ENCODE results near the gene TMEM45B.

- TF ChIP-seq CTCF (IDR thresholded peaks at IDR 0.05) (no peak), POLR2A (IDR thresholded peaks at IDR 0.05) (no peak)
These were observed 11.6 kb upstream of the TMEM45B start for GRCh38 chr11:129804012-129804411.

Data from esophagus squamous epithelium (tissue), 4 donors.